ENCODE data around the gene DNAAF9.

- TF ChIP-seq SMC3 (IDR thresholded peaks at IDR 0.05) (no peak), CTCF (IDR thresholded peaks at IDR 0.05) (no peak)
These were observed 41.9 kb upstream of the DNAAF9 start for GRCh38 chr20:3449319-3449718.
